ENCODE results near the gene FIGNL1. TPM values are rescaled to one million over a fixed set of nuclear protein-coding genes. Genes with fewer than 3 reads are reported as not detected.

FIGNL1 gene
- total RNA-seq, 1 experiment from 2014 or later: 28.1 TPM

DNA sequence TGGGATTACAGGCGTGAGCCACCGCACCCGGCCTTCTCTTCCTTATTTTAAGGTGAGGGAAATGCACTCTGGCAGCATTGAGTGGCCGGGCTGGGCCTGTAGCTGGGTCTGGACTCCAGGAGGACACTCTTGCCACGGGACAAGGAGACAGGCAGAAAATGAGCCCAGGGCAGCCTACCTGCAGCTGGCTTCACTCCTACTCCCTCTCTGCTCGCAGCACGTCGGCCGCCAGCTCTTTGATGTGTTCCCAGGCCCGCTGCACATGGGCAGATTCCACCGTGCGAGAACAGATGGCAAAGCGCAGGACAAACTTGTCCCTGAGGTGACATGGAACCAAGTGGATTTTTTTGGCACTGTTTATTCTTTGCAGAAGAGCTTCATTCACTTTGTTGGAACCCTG lies 12.9 kb upstream of the FIGNL1 start (continued):
- no peak for TF ChIP-seq CBX3 (IDR thresholded peaks at IDR 0.05; ENCODE audit: low read depth)
- TF ChIP-seq, protein P1, sequence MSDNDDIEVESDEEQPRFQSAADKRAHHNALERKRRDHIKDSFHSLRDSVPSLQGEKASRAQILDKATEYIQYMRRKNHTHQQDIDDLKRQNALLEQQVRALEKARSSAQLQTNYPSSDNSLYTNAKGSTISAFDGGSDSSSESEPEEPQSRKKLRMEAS (IDR thresholded peaks at IDR 0.05): no peak
- no peak for TF ChIP-seq POLR2A (IDR thresholded peaks at IDR 0.05; ENCODE audit: borderline replicate concordance, extremely low read depth, insufficient read depth, insufficient read length)
- TF ChIP-seq SRF (IDR thresholded peaks at IDR 0.05; ENCODE audit: low read depth): no peak
- no peak for TF ChIP-seq SP1 (IDR thresholded peaks at IDR 0.05; ENCODE audit: low read depth)
- no peak for TF ChIP-seq ELF1 (IDR thresholded peaks at IDR 0.05; ENCODE audit: borderline replicate concordance, low read depth)
- no peak for TF ChIP-seq TCF7L2 (IDR thresholded peaks at IDR 0.05; ENCODE audit: borderline replicate concordance, extremely low read depth, insufficient read depth, insufficient read length)
- TF ChIP-seq ZNF274 (IDR thresholded peaks at IDR 0.05; ENCODE audit: low read depth, low read length): no peak
- TF ChIP-seq FOSL1 (IDR thresholded peaks at IDR 0.05; ENCODE audit: low read depth): no peak

- intact Hi-C loops (cut with micrococcal nuclease): no loop called here
- ChIA-PET CTCF (no interaction called here), POLR2A (no interaction called here), RAD21 (ENCODE audit: low non-redundant PET in 1 of 2, low total read pairs in 2 of 2, uncharacterized antibody in 2 of 2, unreplicated experiment in 2 of 2) (no interaction called here)
- Histone ChIP-seq H3K27me3 (ENCODE audit: insufficient read depth, low read length) (peaks cover 8% of the 10 kb centered on the region; the same call in 1 of the 2 replicates), H3K27ac (ENCODE audit: low read depth, low read length) (no peak overlapping the region), H3K4me1 (ENCODE audit: control insufficient read depth in 1 of 2, insufficient read depth in 2 of 2, low read length in 2 of 2) (no peaks in the 10 kb centered on the region), H3K9me2 (ENCODE audit: insufficient read depth) (no peaks in the 10 kb centered on the region), H3K9ac (ENCODE audit: low read length) (no peak overlapping the region), H3K4me2 (ENCODE audit: low read length) (no peak overlapping the region), H3K36me3 (ENCODE audit: control insufficient read depth in 1 of 2, insufficient read depth in 2 of 2, low read length in 2 of 2) (no peaks in the 10 kb centered on the region), H2AFZ (ENCODE audit: low read depth, low read length, poor library complexity, severe bottlenecking) (no peak overlapping the region), H4K20me1 (ENCODE audit: insufficient read depth) (no peaks in the 10 kb centered on the region), H3K4me3 (replicated peaks in 1 of 2; ENCODE audit: low read depth in 1 of 2, low read length in 2 of 2) (no peak overlapping the region), H3K9me3 (ENCODE audit: control insufficient read depth in 1 of 2, insufficient read depth in 1 of 2, low read depth in 1 of 2, low read length in 2 of 2) (no peaks in the 10 kb centered on the region), H3K79me2 (ENCODE audit: insufficient read depth, low read length) (no peaks in the 10 kb centered on the region)
- no TSS peak for BruUV-seq (replicated peaks)
- ATAC-seq: no peak
- no peak for DNase-seq (ENCODE audit: low read depth, low spot score)
- no peak for TF ChIP-seq REST (IDR thresholded peaks at IDR 0.05; ENCODE audit: low read depth)
- TF ChIP-seq TCF7L2 (IDR thresholded peaks at IDR 0.05; ENCODE audit: borderline replicate concordance, extremely low read depth, insufficient read depth, insufficient read length): no peak
- no peak for TF ChIP-seq FOSL1 (IDR thresholded peaks at IDR 0.05; ENCODE audit: low read depth)
- TF ChIP-seq POLR2A (IDR thresholded peaks at IDR 0.05; ENCODE audit: borderline replicate concordance, extremely low read depth, insufficient read depth, insufficient read length): no peak
- TF ChIP-seq ELF1 (IDR thresholded peaks at IDR 0.05; ENCODE audit: borderline replicate concordance, low read depth): no peak
- TF ChIP-seq EZH2phosphoT487 (IDR thresholded peaks at IDR 0.05; ENCODE audit: borderline replicate concordance): no peak
- no peak for TF ChIP-seq CBX3 (IDR thresholded peaks at IDR 0.05; ENCODE audit: low read depth)
- TF ChIP-seq, protein P2, sequence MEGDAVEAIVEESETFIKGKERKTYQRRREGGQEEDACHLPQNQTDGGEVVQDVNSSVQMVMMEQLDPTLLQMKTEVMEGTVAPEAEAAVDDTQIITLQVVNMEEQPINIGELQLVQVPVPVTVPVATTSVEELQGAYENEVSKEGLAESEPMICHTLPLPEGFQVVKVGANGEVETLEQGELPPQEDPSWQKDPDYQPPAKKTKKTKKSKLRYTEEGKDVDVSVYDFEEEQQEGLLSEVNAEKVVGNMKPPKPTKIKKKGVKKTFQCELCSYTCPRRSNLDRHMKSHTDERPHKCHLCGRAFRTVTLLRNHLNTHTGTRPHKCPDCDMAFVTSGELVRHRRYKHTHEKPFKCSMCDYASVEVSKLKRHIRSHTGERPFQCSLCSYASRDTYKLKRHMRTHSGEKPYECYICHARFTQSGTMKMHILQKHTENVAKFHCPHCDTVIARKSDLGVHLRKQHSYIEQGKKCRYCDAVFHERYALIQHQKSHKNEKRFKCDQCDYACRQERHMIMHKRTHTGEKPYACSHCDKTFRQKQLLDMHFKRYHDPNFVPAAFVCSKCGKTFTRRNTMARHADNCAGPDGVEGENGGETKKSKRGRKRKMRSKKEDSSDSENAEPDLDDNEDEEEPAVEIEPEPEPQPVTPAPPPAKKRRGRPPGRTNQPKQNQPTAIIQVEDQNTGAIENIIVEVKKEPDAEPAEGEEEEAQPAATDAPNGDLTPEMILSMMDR (IDR thresholded peaks at IDR 0.05 in 2 of 3, conservative IDR thresholded peaks at IDR 0.05 in 1 of 3; ENCODE audit: borderline replicate concordance in 1 of 3, insufficient read depth in 1 of 3, low read depth in 2 of 3, low read length in 2 of 3): no peak
- no peak for TF ChIP-seq YY1 (IDR thresholded peaks at IDR 0.05; ENCODE audit: extremely low read depth, insufficient replicate concordance, low read depth, low read length)
- TF ChIP-seq JUND (IDR thresholded peaks at IDR 0.05): no peak
- TF ChIP-seq EGR1 (IDR thresholded peaks at IDR 0.05; ENCODE audit: low read depth): no peak
- no peak for TF ChIP-seq CEBPB (IDR thresholded peaks at IDR 0.05; ENCODE audit: low read depth)
- TF ChIP-seq SRF (IDR thresholded peaks at IDR 0.05; ENCODE audit: low read depth): no peak
Observed at GRCh38 chr7:50462361-50462760, 12.2 kb upstream of the FIGNL1 start.

All from HCT116 (cell line).